ENCODE results near the gene LYPD8.

DNA sequence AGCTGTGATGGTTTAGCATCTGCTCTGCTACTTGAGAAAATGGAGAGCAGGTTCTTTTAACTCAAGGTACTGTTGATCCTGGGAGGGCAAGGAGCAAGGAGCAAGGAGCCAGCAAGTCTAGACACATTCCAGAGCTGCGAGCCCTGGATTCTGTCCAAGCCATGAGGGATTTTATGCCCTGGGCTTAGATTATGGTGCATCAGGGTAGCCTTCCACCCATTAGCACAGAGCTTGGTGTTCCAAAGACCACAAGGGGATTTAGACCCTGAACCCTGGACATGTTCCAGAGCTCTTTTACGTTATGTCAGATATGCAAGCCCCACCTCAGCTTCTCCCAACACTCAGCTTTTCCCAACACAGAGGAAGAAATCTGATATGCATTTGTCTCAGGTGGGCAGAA, 51.0 kb downstream of the LYPD8 start:
- TF ChIP-seq EP300 (IDR thresholded peaks at IDR 0.05; ENCODE audit: low read depth), result no peak
- TF ChIP-seq, protein P1, sequence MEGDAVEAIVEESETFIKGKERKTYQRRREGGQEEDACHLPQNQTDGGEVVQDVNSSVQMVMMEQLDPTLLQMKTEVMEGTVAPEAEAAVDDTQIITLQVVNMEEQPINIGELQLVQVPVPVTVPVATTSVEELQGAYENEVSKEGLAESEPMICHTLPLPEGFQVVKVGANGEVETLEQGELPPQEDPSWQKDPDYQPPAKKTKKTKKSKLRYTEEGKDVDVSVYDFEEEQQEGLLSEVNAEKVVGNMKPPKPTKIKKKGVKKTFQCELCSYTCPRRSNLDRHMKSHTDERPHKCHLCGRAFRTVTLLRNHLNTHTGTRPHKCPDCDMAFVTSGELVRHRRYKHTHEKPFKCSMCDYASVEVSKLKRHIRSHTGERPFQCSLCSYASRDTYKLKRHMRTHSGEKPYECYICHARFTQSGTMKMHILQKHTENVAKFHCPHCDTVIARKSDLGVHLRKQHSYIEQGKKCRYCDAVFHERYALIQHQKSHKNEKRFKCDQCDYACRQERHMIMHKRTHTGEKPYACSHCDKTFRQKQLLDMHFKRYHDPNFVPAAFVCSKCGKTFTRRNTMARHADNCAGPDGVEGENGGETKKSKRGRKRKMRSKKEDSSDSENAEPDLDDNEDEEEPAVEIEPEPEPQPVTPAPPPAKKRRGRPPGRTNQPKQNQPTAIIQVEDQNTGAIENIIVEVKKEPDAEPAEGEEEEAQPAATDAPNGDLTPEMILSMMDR (IDR thresholded peaks at IDR 0.05), result no peak

All from transverse colon (tissue), 3 donors.